HG03066 (cell line): Measurements from ENCODE around the gene ARID3C.

Experiments used
- ATAC-seq: cut with Tn5 transposase; IDR thresholded peaks from one replicate; pipeline ENCODE4 v1.9.1; 2021; ENCODE audit warnings: low read depth; ENCODE audit not compliant: unreplicated experiment

ARID3C gene

DNA sequence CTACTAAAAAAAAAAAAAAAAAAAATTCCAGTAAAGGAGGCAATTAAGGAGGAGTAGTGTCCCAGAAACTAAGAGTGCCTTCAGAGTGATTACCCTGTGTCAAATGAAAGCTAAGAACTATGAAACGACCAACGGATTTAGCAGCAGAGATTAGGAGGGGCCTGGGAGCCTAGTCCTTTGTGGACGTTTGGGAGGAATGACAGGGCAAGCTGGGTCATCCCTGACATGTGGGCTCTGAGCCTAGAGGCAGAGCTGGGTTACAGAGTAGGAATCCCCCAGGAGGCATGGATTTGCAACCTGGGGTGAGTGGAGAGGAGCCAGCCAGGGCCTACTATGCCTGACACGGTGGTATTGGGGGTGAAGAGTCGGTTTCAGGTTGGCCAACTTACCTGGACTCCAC lies 4.3 kb upstream of the ARID3C start:
- ATAC-seq: no peak

- ATAC-seq: no peak
These were observed 1.7 kb upstream of the ARID3C start for GRCh38 chr9:34630402-34631154.

DNA sequence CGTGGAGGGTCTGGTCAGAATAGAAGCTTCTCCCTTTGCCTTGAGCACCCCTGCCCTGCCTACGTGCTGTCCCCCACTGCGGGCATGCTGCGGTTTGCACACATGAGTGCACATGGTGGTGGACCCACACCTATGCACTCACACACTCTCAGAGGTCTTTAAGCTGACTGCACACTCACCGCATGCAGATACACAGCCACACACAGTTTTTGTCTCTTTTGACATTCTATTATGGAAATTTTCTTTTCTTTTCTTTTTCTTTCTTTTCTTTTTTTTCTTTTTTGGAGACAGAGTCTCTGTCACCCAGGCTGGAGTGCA lies 584 bp upstream of the ARID3C start:
- ATAC-seq: no peak

DNA sequence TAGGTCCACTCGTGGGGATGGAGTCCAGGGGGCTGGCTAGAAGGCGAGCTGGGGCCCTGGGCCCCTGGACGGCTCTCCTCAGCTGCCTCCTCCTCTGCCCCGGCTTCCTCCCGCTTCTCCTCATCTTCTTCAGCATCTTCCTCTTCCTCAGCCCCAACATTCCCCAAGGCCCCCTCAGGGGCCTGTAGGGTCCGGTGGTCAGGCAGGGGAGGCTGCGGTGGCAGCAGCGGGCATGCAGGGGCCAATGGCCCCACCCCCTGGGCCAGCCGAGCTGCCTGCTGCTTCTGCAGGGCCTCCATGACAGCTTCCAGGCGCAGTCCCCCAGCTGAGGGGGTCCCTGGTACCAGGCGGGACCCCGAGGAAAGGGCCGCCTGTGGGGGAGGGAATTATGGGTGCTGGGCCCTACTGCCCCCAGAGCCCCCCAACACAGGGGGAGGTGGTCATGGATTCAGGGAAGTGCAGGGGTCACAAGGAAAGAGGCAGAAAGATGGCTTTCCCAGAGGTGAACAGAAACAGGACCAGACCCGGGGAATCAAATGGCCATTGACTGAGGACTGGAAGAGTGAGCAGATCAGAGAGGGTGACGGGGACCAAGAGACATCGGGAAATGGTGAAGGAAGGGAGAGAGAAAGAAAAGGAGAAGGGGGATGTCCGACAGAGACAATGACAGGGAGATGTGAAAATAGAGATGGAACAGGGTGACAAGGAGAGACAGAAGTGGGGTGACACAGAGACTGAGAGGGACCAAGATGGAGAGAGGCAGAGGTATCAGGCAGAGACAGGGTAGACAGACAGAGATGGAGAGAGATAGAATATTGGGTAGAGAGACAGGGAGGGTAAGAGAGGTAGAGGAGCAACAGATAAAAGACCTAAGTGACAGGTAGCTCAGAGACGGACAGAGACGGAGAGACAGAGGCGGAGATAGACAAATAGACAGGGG lies 880 bp downstream of the ARID3C start:
- ATAC-seq: no peak

DNA sequence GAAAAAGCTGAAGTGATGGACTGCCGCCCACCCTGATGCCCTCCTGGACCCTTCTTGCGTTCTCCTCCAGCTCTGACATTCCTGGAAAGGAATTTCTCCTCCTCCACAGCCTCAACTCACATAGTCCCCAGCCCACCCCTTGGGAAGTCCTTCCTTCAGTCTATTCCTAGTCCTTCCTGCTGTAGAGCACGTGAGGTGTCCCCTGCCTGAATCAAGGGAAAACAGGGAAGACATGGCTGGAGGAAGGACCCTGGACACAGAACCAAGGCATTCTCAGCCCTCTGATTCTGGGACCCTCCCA lies 3.7 kb downstream of the ARID3C start:
- no peak for ATAC-seq

DNA sequence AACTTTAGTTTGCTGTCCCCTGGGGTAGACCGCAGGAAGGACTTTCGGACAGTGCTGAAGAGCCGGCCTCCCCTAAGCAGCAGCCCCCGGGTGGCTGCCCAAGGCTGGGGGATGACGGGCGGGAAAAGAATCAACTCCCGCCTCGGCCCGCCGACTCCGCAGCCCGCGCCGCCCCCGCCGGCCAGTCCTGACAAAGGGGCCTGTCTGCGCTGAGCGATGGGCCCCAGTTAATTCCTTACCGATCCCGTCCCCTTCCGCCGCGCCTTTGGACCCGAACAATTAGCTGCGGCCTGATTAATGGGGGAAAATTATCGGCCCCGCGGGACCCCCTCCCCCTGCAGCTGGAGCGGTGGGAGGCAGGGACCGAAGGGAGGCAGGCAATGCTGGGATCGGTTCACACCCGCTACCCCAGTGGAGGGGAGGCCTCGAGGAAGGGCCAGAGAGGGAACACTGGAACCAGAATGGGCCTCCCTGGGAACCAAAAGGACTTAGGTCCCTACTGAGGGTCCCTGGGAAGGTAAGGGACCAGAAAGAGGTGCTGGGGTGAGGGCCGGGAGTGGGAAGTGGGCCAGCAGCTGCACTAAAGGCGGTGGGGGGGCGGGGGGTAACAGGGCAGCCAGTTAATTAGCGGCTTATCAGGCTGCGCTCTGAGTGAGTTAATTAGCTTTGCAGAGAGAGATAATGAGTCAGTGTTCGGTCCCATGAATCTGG lies 4.2 kb downstream of the ARID3C start:
- no peak for ATAC-seq

- ATAC-seq: no peak
These were observed 5.3 kb downstream of the ARID3C start for GRCh38 chr9:34623374-34624235.

DNA sequence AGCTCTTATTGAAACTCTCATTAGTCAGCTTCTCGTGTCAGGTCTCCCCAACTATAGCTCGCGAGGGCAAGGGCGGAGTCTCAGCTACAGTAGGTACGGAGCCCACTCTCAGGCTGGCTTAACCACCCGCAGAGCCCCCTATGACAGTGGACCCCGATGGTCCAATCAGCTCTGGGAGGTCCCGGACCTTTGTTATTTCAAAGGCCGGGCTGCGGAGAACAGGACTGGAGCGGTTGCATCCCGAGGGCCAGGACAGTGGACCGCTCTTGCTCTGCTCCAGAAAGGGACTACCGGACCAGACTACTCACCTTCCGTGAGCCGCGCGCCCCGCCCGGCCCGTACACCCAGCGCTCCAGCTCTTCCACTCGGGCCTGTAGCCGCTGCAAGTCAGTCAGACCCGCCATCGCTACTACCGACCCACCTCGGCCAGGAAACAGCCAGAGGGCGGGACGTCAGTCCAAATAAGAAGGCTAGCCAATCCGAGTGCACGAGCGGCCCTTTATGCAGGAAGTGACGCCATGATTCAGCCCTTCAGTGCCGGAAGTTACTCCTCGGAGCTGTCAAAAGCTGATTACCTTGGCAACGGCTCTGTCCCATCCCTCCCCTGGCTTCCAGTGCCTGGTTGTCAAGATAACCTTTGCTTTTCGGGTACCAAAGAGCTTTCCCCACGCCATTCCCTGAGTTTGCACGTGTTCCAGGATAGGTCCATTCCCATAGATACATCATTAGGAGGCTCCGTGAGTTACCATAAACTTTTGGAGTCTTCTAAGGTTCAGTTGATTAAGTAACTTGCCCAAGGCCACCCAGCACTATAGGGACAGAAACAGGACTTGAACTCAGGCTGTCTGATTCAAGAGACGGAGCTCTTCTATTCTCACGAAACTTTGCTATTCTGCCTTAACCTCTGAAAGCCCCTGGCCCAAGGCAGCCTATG lies 8.5 kb downstream of the ARID3C start, which contains the start of gene DCTN3:
Gene DCTN3, minus strand, starts transcription at position 435 of the 934 bp plus-strand sequence. Its CDS starts 31 bp downstream, at position 404.
- ATAC-seq: peak; percentile 100

GRCh38 chr9:34615132-34615531 lies 13.7 kb downstream of the ARID3C start:
- no peak for ATAC-seq

- peak; percentile 51 for ATAC-seq
These were observed 16.0 kb downstream of the ARID3C start for GRCh38 chr9:34612788-34613390.

DNA sequence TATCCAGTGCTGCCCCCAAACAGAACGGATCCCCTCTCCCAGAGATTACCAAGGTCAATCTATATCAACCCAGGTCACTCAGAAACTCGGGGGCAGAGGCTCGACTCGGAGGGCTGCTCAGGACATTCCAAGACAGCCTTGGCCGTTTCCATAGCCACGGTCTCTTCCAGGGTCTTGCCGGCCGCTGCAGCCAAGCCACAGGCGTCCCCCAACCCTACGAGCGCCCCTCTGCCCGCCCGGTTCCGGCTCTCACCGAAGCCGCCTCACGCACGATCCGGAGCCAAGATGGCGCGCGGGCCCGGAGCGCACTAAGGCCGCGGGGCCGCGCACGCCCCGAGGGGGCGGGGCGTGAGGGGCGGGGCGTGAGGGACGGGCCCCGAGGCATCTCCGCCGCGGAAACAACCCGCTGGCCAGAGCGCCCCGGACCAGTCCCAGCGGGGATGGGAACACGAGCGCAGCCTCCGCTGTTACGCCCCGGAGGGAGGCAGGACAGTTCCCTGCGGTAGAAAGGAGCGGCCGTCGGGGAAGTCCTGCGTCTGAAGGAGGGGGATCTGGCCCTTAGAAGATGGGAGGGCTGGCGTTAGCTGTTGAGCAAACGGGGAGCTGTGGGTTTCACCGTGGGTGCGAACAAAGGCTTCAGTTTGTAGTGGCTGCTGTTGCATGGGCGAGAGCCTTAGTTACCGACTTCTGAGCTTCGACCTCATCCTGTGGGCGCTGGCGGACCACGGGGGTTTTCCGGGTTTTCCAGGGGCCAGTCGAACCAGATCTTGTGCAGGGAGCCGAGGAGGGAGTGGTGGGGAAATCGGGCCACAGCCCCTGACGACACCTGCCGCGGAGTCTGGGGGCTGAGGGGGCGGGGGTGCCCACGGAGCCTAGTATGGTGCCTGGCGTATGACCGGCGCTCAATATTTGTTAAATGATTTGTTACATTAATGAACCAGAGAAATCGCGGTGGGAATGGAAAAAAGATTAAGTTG lies 16.8 kb downstream of the ARID3C start, which contains the start of gene RPP25L:
Gene RPP25L, minus strand, starts transcription at position 287 of the 977 bp plus-strand sequence. CDS start 801 bp downstream, outside the sequence.
- ATAC-seq: peak; percentile 79

GRCh38 chr9:34611251-34611810 lies 17.5 kb downstream of the ARID3C start:
- peak; percentile 4 for ATAC-seq

- ATAC-seq: no peak
These were observed 18.2 kb downstream of the ARID3C start for GRCh38 chr9:34610434-34611206.

GRCh38 chr9:34607331-34607730 lies 21.5 kb downstream of the ARID3C start:
- no peak for ATAC-seq

- ATAC-seq: no peak
These were observed 22.0 kb downstream of the ARID3C start for GRCh38 chr9:34606905-34607304.

GRCh38 chr9:34606190-34606589 lies 22.7 kb downstream of the ARID3C start:
- no peak for ATAC-seq
